Endodermal cell (in vitro differentiated cells): ENCODE data around the gene NXPH4. TPM values are rescaled to one million over a fixed set of nuclear protein-coding genes. Genes with fewer than 3 reads are reported as not detected.

Experiments
- DNase-seq: peaks from one replicate; pipeline ENCODE4 v3.0.0-alpha.2; 2017
- H3K27ac ChIP-seq: 2 replicates; pipeline ENCODE4 v1.5.1; 2013; ENCODE audit warnings: mild to moderate bottlenecking, low read depth, low read length, moderate library complexity
- H3K27me3 ChIP-seq: 2 replicates; pipeline ENCODE4 v1.6.1; 2013; ENCODE audit warnings: mild to moderate bottlenecking, low read length, moderate library complexity; ENCODE audit not compliant: insufficient read depth, control insufficient read depth, poor library complexity, severe bottlenecking
- H3K36me3 ChIP-seq: 2 replicates; pipeline ENCODE4 v1.7.0; 2013; ENCODE audit warnings: mild to moderate bottlenecking, low read length, moderate library complexity; ENCODE audit not compliant: control insufficient read depth, insufficient read depth
- H3K4me1 ChIP-seq: one replicate; pipeline ENCODE4 v1.7.0; 2013; ENCODE audit warnings: low read length; ENCODE audit not compliant: control insufficient read depth, insufficient read depth
- H3K4me3 ChIP-seq: 2 replicates; pipeline ENCODE4 v1.5.1; 2013; ENCODE audit warnings: mild to moderate bottlenecking, low read length, moderate library complexity
- H3K9ac ChIP-seq: 2 replicates; pipeline ENCODE4 v1.6.1; 2013; ENCODE audit warnings: mild to moderate bottlenecking, low read length, moderate library complexity; ENCODE audit not compliant: poor library complexity, severe bottlenecking; ENCODE audit errors: extremely low read depth
- H3K9me3 ChIP-seq: 2 replicates; pipeline ENCODE4 v1.6.1; 2013; ENCODE audit warnings: mild to moderate bottlenecking, low read length, moderate library complexity; ENCODE audit not compliant: control insufficient read depth
- H3K27ac Mint-ChIP-seq: 2 replicates; pipeline ENCODE4 v1.8.0; 2020; ENCODE audit warnings: mixed read lengths
- H3K27me3 Mint-ChIP-seq: 2 replicates; pipeline ENCODE4 v1.8.0; 2021; ENCODE audit warnings: mild to moderate bottlenecking, mixed read lengths; ENCODE audit not compliant: insufficient read depth
- H3K36me3 Mint-ChIP-seq: 2 replicates; pipeline ENCODE4 v1.8.0; 2020; ENCODE audit warnings: low read depth, mixed read lengths
- H3K4me1 Mint-ChIP-seq: 2 replicates; pipeline ENCODE4 v1.8.0; 2020; ENCODE audit warnings: mixed read lengths
- H3K4me3 Mint-ChIP-seq: 2 replicates; pipeline ENCODE4 v1.8.0; 2020; ENCODE audit warnings: mild to moderate bottlenecking, moderate library complexity, mixed read lengths
- H3K9me3 Mint-ChIP-seq: 2 replicates; pipeline ENCODE4 v1.8.0; 2020; ENCODE audit warnings: mild to moderate bottlenecking, mixed read lengths
- WGBS, 2 experiments: methylation state at CpG; one replicate each; pipeline versions ENCODE4 v1.1.5 to v1.1.7; 2013; ENCODE audit warnings: missing lambda C conversion rate in 2 of 2, mixed read lengths in 1 of 2; ENCODE audit not compliant: insufficient coverage in 1 of 2, insufficient read length in 1 of 2; 5-methylcytosine and 5-hydroxymethylcytosine counted together
- total RNA-seq, 2 donors: library from RNA; stranded (reverse); fragmentation: NEBNext Ultra II Directional in 1 of 2; extraction: Animal tissue kit (Norgen Biotek cat#: 25700) in 1 of 2; gene quantifications; 2 replicates in 1 of 2; 3 replicates in 1 of 2; pipeline ENCODE4 v1.2.1, GENCODE V29; 2021
- TF ChIP-seq, protein P1 (sequence below): fragments of 200-600 bp; sonication (generic); conservative IDR thresholded peaks from 2 replicates; pipeline ENCODE4 v1.5.0; 2021; ENCODE audit warnings: antibody characterized with exemption, mild to moderate bottlenecking

Gene NXPH4
- total RNA-seq, 2 donors from 2014 or later: 0.31 to 1.1 TPM

DNA sequence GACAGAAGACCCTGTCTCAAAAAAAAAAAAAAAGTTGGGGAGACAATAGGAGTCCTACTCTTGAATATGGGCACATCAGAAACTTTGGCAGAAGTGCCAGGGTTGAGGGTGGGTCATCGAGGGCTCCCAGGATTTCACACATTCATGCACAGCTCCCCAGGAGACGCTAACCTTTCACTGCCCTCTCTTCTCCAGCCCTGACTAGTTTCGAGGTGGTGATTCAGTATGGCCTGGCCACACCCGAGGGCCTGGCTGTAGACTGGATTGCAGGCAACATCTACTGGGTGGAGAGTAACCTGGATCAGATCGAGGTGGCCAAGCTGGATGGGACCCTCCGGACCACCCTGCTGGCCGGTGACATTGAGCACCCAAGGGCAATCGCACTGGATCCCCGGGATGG is 39.7 kb upstream of the NXPH4 start:
- Mint-ChIP-seq H3K36me3 (peaks cover 55% of the 10 kb centered on the region), H3K27ac (no peak overlapping the region)
- 93 to 97% methylated on average over 9 of the region's 9 CpGs for WGBS, 2 experiments

DNA sequence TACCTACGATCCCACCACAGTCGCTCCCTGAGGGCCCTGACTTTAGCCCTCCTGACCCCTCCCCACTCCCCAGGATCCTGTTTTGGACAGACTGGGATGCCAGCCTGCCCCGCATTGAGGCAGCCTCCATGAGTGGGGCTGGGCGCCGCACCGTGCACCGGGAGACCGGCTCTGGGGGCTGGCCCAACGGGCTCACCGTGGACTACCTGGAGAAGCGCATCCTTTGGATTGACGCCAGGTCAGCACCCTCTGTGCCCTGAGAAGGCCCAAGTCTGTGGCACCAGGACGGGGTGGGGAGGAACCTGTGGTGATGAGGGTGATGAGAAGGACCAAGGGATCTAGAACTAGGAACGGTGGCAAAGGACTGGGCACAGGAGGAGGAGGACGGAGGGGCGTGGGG is 39.2 kb upstream of the NXPH4 start:
- Histone ChIP-seq H3K9ac (no peak overlapping the region), H3K9me3 (no peaks in the 10 kb centered on the region), H3K4me1 (no peaks in the 10 kb centered on the region), H3K4me3 (no peak overlapping the region), H3K27me3 (no peaks in the 10 kb centered on the region), H3K36me3 (peaks cover 53% of the 10 kb centered on the region), H3K27ac (no peak overlapping the region)
- Mint-ChIP-seq H3K9me3 (no peaks in the 10 kb centered on the region), H3K4me1 (no peaks in the 10 kb centered on the region), H3K4me3 (no peak overlapping the region), H3K27ac (no peak overlapping the region), H3K27me3 (no peaks in the 10 kb centered on the region), H3K36me3 (peaks cover 53% of the 10 kb centered on the region)
- no peak for DNase-seq
- TF ChIP-seq, protein P1, sequence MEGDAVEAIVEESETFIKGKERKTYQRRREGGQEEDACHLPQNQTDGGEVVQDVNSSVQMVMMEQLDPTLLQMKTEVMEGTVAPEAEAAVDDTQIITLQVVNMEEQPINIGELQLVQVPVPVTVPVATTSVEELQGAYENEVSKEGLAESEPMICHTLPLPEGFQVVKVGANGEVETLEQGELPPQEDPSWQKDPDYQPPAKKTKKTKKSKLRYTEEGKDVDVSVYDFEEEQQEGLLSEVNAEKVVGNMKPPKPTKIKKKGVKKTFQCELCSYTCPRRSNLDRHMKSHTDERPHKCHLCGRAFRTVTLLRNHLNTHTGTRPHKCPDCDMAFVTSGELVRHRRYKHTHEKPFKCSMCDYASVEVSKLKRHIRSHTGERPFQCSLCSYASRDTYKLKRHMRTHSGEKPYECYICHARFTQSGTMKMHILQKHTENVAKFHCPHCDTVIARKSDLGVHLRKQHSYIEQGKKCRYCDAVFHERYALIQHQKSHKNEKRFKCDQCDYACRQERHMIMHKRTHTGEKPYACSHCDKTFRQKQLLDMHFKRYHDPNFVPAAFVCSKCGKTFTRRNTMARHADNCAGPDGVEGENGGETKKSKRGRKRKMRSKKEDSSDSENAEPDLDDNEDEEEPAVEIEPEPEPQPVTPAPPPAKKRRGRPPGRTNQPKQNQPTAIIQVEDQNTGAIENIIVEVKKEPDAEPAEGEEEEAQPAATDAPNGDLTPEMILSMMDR: no peak
- WGBS, 2 experiments: 94 to 99% methylated on average over 9 to 14 of the region's 16 CpGs

More for the DNA sequence above, 39.7 kb upstream of the NXPH4 start:
- DNase-seq: no peak
- Histone ChIP-seq H3K4me1 (no peaks in the 10 kb centered on the region), H3K9ac (no peak overlapping the region), H3K27me3 (no peaks in the 10 kb centered on the region), H3K36me3 (peaks cover 53% of the 10 kb centered on the region), H3K27ac (no peak overlapping the region), H3K4me3 (no peak overlapping the region), H3K9me3 (no peaks in the 10 kb centered on the region)
- Mint-ChIP-seq H3K27me3 (no peaks in the 10 kb centered on the region), H3K9me3 (no peaks in the 10 kb centered on the region), H3K4me1 (no peaks in the 10 kb centered on the region), H3K4me3 (no peak overlapping the region)
- TF ChIP-seq, protein P1: no peak

DNA sequence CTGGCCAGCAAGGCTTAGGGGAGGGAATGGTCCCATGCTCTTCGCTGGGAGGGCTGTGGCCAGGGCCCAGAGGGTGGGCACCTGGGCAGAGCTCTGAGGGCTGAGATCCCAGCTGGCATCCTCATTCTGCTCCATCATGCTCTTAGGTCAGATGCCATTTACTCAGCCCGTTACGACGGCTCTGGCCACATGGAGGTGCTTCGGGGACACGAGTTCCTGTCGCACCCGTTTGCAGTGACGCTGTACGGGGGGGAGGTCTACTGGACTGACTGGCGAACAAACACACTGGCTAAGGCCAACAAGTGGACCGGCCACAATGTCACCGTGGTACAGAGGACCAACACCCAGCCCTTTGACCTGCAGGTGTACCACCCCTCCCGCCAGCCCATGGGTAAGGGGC is 38.4 kb upstream of the NXPH4 start:
- H3K27me3 Mint-ChIP-seq: no peaks in the 10 kb centered on the region
- H3K36me3 Mint-ChIP-seq: peaks cover 48% of the 10 kb centered on the region
- no peak overlapping the region for H3K4me3 Mint-ChIP-seq
- peaks cover 47% of the 10 kb centered on the region for H3K36me3 ChIP-seq
- H3K9me3 Mint-ChIP-seq: no peaks in the 10 kb centered on the region
- H3K9me3 ChIP-seq: no peaks in the 10 kb centered on the region
- peaks cover 3% of the 10 kb centered on the region for H3K4me1 Mint-ChIP-seq
- no peaks in the 10 kb centered on the region for H3K4me1 ChIP-seq
- DNase-seq: no peak
- no peak overlapping the region for H3K4me3 ChIP-seq
- H3K27me3 ChIP-seq: no peaks in the 10 kb centered on the region
- no peak overlapping the region for H3K9ac ChIP-seq
- no peak overlapping the region for H3K27ac Mint-ChIP-seq
- H3K27ac ChIP-seq: no peak overlapping the region
- 95% methylated on average over 13 to 14 of the region's 14 CpGs for WGBS, 2 experiments
- TF ChIP-seq, protein P1: no peak
